ENCODE results near the gene CTXND1.

GRCh38 chr15:80266745-80267144, 14.7 kb upstream of the CTXND1 start:
- TF ChIP-seq JUN (IDR thresholded peaks at IDR 0.05; ENCODE audit: low read depth, low read length) = no peak
- TF ChIP-seq CBX8 (IDR thresholded peaks at IDR 0.05; ENCODE audit: borderline replicate concordance, low read depth, low read length) = no peak
- TF ChIP-seq, protein P1, sequence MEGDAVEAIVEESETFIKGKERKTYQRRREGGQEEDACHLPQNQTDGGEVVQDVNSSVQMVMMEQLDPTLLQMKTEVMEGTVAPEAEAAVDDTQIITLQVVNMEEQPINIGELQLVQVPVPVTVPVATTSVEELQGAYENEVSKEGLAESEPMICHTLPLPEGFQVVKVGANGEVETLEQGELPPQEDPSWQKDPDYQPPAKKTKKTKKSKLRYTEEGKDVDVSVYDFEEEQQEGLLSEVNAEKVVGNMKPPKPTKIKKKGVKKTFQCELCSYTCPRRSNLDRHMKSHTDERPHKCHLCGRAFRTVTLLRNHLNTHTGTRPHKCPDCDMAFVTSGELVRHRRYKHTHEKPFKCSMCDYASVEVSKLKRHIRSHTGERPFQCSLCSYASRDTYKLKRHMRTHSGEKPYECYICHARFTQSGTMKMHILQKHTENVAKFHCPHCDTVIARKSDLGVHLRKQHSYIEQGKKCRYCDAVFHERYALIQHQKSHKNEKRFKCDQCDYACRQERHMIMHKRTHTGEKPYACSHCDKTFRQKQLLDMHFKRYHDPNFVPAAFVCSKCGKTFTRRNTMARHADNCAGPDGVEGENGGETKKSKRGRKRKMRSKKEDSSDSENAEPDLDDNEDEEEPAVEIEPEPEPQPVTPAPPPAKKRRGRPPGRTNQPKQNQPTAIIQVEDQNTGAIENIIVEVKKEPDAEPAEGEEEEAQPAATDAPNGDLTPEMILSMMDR (IDR thresholded peaks at IDR 0.05; ENCODE audit: control extremely low read depth in 1 of 3, insufficient read depth in 1 of 3, low read depth in 1 of 3, low read length in 3 of 3) = no peak
- TF ChIP-seq POLR2A (IDR thresholded peaks at IDR 0.05; ENCODE audit: control extremely low read depth in 1 of 2, low read depth in 2 of 2, low read length in 2 of 2) = no peak
- no peak for TF ChIP-seq FOSL1 (IDR thresholded peaks at IDR 0.05; ENCODE audit: insufficient read depth, low read depth, low read length)

Measured in H1 (cell line).